ENCODE results near the gene KCNMB1. TPM values are rescaled to one million over a fixed set of nuclear protein-coding genes. Genes with fewer than 3 reads are reported as not detected.

KCNMB1 gene
- polyA plus RNA-seq, 1 donor from 2014 or later: not detected

DNA sequence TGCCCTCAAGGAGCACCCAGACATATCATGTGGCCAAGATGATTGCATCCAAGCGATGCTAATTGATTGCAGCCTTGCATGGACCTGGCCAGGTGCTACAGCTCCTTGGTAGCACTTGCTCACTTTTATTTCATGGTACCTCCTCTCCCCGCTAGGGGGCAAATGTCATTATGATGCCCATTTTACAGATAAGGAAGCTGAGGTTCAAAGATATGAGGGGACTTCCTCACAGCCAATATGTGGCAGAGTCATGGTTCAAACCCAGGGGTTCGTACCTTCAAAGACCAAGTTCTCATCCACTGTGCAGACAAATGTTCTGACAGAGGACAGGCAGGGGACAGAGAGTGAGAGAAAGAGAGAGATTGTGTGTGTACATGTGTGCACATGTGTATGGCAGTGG is 21.9 kb upstream of the KCNMB1 start:
- Histone ChIP-seq H3K4me2 (ENCODE audit: low read length) (no peak overlapping the region), H4K20me1 (ENCODE audit: insufficient read depth) (no peaks in the 10 kb centered on the region), H3K36me3 (ENCODE audit: insufficient read depth, low read length) (no peaks in the 10 kb centered on the region), H3K9me2 (ENCODE audit: insufficient read depth, low read length) (no peaks in the 10 kb centered on the region), H3K27ac (ENCODE audit: low read length) (no peak overlapping the region), H3K9ac (ENCODE audit: low read length) (no peak overlapping the region), H3K9me3 (ENCODE audit: low read length) (no peaks in the 10 kb centered on the region), H3K4me3 (ENCODE audit: low read length) (no peak overlapping the region), H3K79me2 (replicated peaks; ENCODE audit: insufficient read depth, low read length) (no peaks in the 10 kb centered on the region), H3F3A (ENCODE audit: insufficient read depth, low read length, poor library complexity, severe bottlenecking) (no peaks in the 10 kb centered on the region), H2AFZ (ENCODE audit: low read depth, low read length) (no peak overlapping the region), H3K27me3 (ENCODE audit: insufficient read depth, low read depth, low read length) (no peaks in the 10 kb centered on the region)
- TF ChIP-seq, protein P1, sequence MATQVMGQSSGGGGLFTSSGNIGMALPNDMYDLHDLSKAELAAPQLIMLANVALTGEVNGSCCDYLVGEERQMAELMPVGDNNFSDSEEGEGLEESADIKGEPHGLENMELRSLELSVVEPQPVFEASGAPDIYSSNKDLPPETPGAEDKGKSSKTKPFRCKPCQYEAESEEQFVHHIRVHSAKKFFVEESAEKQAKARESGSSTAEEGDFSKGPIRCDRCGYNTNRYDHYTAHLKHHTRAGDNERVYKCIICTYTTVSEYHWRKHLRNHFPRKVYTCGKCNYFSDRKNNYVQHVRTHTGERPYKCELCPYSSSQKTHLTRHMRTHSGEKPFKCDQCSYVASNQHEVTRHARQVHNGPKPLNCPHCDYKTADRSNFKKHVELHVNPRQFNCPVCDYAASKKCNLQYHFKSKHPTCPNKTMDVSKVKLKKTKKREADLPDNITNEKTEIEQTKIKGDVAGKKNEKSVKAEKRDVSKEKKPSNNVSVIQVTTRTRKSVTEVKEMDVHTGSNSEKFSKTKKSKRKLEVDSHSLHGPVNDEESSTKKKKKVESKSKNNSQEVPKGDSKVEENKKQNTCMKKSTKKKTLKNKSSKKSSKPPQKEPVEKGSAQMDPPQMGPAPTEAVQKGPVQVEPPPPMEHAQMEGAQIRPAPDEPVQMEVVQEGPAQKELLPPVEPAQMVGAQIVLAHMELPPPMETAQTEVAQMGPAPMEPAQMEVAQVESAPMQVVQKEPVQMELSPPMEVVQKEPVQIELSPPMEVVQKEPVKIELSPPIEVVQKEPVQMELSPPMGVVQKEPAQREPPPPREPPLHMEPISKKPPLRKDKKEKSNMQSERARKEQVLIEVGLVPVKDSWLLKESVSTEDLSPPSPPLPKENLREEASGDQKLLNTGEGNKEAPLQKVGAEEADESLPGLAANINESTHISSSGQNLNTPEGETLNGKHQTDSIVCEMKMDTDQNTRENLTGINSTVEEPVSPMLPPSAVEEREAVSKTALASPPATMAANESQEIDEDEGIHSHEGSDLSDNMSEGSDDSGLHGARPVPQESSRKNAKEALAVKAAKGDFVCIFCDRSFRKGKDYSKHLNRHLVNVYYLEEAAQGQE (IDR thresholded peaks at IDR 0.05; ENCODE audit: borderline replicate concordance): no peak
- TF ChIP-seq, protein P2, sequence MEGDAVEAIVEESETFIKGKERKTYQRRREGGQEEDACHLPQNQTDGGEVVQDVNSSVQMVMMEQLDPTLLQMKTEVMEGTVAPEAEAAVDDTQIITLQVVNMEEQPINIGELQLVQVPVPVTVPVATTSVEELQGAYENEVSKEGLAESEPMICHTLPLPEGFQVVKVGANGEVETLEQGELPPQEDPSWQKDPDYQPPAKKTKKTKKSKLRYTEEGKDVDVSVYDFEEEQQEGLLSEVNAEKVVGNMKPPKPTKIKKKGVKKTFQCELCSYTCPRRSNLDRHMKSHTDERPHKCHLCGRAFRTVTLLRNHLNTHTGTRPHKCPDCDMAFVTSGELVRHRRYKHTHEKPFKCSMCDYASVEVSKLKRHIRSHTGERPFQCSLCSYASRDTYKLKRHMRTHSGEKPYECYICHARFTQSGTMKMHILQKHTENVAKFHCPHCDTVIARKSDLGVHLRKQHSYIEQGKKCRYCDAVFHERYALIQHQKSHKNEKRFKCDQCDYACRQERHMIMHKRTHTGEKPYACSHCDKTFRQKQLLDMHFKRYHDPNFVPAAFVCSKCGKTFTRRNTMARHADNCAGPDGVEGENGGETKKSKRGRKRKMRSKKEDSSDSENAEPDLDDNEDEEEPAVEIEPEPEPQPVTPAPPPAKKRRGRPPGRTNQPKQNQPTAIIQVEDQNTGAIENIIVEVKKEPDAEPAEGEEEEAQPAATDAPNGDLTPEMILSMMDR (IDR thresholded peaks at IDR 0.05; ENCODE audit: poor library complexity, severe bottlenecking): no peak
- TF ChIP-seq RAD21 (conservative IDR thresholded peaks at IDR 0.05) (no peak), EP300 (conservative IDR thresholded peaks at IDR 0.05; ENCODE audit: poor library complexity, severe bottlenecking) (no peak), MXI1 (conservative IDR thresholded peaks at IDR 0.05; ENCODE audit: poor library complexity, severe bottlenecking) (no peak), POLR2AphosphoS5 (IDR thresholded peaks at IDR 0.05) (no peak), EZH2 (IDR thresholded peaks at IDR 0.05; ENCODE audit: borderline replicate concordance, insufficient read depth, low read length, poor library complexity, severe bottlenecking) (no peak), SMC3 (conservative IDR thresholded peaks at IDR 0.05; ENCODE audit: poor library complexity) (no peak), TAF1 (IDR thresholded peaks at IDR 0.05; ENCODE audit: low read depth) (no peak)

DNA sequence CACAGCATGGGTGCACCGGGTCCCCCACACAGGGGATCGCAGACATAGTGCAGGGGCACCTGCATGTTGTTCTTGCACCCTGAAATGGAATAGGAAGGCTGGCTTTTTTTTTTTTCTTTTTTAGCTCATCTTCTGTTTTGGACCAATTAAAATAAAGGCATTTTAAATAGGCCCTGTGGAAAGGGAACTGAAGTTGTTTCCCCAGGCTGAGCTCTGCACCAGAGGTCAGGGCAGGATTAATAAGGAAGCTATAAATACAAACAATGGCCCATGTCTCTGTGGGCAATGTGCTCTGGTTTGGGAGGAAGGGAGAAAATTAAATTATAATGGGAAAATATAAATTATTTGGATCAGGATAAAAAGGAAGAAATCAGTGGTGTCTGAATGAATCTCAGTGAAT is 21.2 kb upstream of the KCNMB1 start:
- no peak overlapping the region for H3K9ac ChIP-seq (ENCODE audit: low read length)
- H3K79me2 ChIP-seq (replicated peaks; ENCODE audit: insufficient read depth, low read length): no peaks in the 10 kb centered on the region
- TF ChIP-seq, protein P1 (IDR thresholded peaks at IDR 0.05; ENCODE audit: borderline replicate concordance): no peak
- TF ChIP-seq POLR2AphosphoS5 (IDR thresholded peaks at IDR 0.05) (no peak), EP300 (conservative IDR thresholded peaks at IDR 0.05; ENCODE audit: poor library complexity, severe bottlenecking) (no peak), SMC3 (conservative IDR thresholded peaks at IDR 0.05; ENCODE audit: poor library complexity) (no peak), TAF1 (IDR thresholded peaks at IDR 0.05; ENCODE audit: low read depth) (no peak), MXI1 (conservative IDR thresholded peaks at IDR 0.05; ENCODE audit: poor library complexity, severe bottlenecking) (no peak), EZH2 (IDR thresholded peaks at IDR 0.05; ENCODE audit: borderline replicate concordance, insufficient read depth, low read length, poor library complexity, severe bottlenecking) (no peak), RAD21 (conservative IDR thresholded peaks at IDR 0.05) (no peak)
- TF ChIP-seq, protein P2 (IDR thresholded peaks at IDR 0.05; ENCODE audit: poor library complexity, severe bottlenecking): no peak
- H4K20me1 ChIP-seq (ENCODE audit: insufficient read depth): no peaks in the 10 kb centered on the region
- no peak overlapping the region for H3K27ac ChIP-seq (ENCODE audit: low read length)
- no peaks in the 10 kb centered on the region for H3K27me3 ChIP-seq (ENCODE audit: insufficient read depth, low read depth, low read length)
- no peaks in the 10 kb centered on the region for H3K9me3 ChIP-seq (ENCODE audit: low read length)
- no peaks in the 10 kb centered on the region for H3K36me3 ChIP-seq (ENCODE audit: insufficient read depth, low read length)
- no peaks in the 10 kb centered on the region for H3F3A ChIP-seq (ENCODE audit: insufficient read depth, low read length, poor library complexity, severe bottlenecking)
- H3K9me2 ChIP-seq (ENCODE audit: insufficient read depth, low read length): no peaks in the 10 kb centered on the region
- no peak overlapping the region for H2AFZ ChIP-seq (ENCODE audit: low read depth, low read length)
- no peak overlapping the region for H3K4me3 ChIP-seq (ENCODE audit: low read length)
- H3K4me2 ChIP-seq (ENCODE audit: low read length): no peak overlapping the region
